Peyer's patch (tissue), 4 donors: ENCODE data around the gene AGAP1.

ENCODE experiments used
- POLR2A ChIP-seq, 2 donors: fragments of 450-650 bp; IDR thresholded peaks; one replicate each; pipeline ENCODE4 v1.5.1; 2017; ENCODE audit warnings: antibody characterized with exemption in 2 of 2, mild to moderate bottlenecking in 2 of 2, moderate library complexity in 2 of 2
- TF ChIP-seq, protein P1 (sequence below), 6 experiments: fragments of 450-650 bp in 4 of 6; fragments of 200-600 bp in 2 of 6; sonication (generic) in 1 of 6; IDR thresholded peaks; one replicate each; pipeline ENCODE4 v1.5.1; 2017 to 2019; ENCODE audit warnings: antibody characterized with exemption in 6 of 6, mild to moderate bottlenecking in 3 of 6, moderate library complexity in 1 of 6

DNA sequence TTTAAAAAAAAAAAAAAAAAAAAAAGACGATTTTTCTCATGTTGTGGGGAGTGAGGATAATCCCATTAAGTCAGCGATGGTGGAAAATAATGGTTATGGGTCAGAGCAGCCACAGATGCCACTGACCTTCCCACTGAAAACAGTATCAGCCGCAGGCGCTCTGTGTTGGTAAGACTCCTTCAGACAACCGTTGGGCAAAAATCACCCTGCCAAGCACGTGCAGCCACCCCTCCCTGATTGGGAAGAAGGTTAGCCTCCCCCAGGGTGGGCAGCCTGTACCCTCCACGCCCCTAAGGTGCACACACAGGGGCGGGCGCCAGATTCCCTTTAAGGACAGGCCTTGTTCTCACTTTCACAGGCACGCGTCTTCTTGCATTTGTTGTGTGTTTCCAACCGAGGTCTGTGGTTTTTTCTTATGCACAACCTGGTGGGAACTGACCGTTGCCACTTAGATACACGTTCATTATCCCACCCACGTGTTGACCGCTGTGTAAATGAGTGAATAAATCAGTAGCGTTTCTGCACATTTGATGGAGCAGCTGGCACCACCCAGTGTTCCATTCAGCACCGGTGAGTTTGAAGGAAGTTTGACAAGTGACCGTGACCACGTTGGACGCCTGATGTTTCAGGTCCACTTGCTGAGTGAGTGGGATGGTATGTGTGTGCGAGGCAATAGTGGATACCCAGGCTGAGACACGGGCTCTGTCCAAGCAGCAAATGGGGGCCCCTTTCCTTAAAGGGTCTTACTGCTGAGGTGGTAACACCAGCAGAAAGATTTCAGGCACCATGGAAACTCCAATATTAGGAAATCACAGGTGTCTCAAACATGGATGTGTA lies 476.6 kb downstream of the AGAP1 start:
- TF ChIP-seq, protein P1, sequence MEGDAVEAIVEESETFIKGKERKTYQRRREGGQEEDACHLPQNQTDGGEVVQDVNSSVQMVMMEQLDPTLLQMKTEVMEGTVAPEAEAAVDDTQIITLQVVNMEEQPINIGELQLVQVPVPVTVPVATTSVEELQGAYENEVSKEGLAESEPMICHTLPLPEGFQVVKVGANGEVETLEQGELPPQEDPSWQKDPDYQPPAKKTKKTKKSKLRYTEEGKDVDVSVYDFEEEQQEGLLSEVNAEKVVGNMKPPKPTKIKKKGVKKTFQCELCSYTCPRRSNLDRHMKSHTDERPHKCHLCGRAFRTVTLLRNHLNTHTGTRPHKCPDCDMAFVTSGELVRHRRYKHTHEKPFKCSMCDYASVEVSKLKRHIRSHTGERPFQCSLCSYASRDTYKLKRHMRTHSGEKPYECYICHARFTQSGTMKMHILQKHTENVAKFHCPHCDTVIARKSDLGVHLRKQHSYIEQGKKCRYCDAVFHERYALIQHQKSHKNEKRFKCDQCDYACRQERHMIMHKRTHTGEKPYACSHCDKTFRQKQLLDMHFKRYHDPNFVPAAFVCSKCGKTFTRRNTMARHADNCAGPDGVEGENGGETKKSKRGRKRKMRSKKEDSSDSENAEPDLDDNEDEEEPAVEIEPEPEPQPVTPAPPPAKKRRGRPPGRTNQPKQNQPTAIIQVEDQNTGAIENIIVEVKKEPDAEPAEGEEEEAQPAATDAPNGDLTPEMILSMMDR (IDR thresholded peaks at IDR 0.05): no peak
- TF ChIP-seq POLR2A (IDR thresholded peaks at IDR 0.05): no peak
